GM12872 (cell line): ENCODE data around the gene IRX6.

ENCODE experiments used
- TF ChIP-seq, protein P1 (sequence below): IDR thresholded peaks from 3 replicates; pipeline ENCODE4 v1.5.1; 2011; ENCODE audit warnings: low read depth, mild to moderate bottlenecking, low read length, moderate library complexity; ENCODE audit not compliant: insufficient read depth

IRX6 gene

DNA sequence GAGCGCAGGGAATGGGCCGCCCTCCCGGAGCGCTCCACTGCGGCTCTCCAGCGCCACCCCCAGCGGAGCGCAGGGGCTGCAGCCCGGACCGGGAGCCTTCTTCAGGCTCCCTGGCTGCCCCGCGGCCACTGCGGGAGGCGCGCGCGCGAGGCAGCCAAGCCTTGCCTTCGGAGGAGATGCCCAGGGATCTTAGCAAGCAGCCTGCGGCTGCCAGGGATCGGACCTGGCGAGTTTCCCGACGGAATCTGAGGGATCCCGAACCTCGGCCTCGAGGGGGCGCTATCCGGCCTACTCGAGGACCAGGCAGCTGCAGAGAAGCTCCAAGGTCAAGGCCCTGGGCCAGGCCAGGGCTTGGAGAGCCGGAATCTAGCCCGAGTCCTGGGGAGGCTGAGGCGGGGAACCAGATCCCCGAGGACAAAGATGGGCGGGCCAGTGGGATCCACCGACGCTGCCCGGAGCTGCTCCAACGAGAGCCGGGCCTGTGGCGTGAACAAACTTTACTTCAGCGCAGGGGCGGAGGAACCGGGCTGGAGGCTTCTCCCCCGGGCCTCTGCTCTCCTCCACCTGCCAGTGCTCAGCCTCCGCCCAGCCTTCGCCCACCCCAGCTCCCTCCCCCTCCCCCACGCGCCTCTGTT, at the start of gene IRX6:
Gene IRX6, plus strand, starts transcription at position 567 of the 635 bp plus-strand sequence. CDS start 889 bp downstream, outside the sequence.
- TF ChIP-seq, protein P1, sequence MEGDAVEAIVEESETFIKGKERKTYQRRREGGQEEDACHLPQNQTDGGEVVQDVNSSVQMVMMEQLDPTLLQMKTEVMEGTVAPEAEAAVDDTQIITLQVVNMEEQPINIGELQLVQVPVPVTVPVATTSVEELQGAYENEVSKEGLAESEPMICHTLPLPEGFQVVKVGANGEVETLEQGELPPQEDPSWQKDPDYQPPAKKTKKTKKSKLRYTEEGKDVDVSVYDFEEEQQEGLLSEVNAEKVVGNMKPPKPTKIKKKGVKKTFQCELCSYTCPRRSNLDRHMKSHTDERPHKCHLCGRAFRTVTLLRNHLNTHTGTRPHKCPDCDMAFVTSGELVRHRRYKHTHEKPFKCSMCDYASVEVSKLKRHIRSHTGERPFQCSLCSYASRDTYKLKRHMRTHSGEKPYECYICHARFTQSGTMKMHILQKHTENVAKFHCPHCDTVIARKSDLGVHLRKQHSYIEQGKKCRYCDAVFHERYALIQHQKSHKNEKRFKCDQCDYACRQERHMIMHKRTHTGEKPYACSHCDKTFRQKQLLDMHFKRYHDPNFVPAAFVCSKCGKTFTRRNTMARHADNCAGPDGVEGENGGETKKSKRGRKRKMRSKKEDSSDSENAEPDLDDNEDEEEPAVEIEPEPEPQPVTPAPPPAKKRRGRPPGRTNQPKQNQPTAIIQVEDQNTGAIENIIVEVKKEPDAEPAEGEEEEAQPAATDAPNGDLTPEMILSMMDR, result peak; percentile 77

DNA sequence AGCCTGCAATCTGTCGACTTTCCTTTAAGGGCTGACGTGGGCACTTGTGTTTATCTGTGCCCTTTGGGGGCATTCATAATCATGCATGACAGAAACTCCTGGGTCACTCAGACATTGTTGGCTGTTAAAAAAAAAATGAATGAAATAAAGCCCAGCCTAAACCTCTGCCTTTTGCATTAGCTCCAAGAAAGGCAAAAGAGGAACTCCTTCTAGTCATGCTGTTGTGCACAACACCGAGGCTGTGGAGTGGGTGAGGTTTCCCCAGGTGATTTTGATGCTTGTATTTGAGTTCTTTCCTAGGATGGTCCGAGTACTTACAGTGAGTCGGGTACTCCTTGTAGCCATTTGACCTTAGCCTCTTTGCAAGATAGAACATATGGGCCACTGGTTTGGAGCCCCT, 49.6 kb upstream of the IRX6 start:
- TF ChIP-seq, protein P1, result no peak

DNA sequence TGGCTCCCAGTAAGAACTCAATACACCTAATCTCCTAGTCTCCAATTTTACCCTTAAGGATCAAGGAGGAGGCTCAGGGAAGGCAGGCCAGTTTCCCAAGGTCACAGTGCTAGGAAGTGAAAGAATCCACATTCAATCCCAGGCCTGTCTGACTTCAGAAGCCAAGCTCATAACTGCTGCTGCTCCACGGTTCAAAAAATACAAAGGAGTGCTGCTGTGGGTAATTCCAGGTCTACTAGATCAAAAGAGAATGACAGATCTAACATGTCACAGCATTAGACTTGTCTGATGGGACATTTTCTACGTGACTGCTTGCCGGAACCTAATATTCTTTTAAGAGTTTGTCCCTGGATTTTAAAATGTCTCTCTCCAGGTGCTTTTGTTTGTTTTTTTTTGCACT, 48.8 kb upstream of the IRX6 start:
- TF ChIP-seq, protein P1, result no peak

DNA sequence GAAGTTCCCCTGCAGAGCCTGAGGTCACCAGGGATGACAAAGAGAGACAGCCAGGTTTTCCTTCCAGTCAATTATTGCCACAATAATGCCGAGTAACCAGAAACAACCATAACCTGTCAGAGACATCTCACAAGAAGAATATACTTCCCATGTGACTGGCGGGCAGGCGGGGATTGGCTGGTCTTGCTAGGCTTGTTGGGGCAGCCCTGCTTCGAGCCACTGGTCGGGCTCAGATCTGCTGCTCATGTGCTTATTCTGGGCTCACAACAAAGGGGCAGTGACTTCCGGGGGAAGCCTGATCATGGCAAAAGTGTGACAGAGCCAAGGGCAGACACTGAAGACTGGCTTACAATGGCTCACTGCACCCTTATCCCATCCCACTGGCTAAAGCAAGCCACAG, 48.1 kb upstream of the IRX6 start:
- TF ChIP-seq, protein P1, result no peak

DNA sequence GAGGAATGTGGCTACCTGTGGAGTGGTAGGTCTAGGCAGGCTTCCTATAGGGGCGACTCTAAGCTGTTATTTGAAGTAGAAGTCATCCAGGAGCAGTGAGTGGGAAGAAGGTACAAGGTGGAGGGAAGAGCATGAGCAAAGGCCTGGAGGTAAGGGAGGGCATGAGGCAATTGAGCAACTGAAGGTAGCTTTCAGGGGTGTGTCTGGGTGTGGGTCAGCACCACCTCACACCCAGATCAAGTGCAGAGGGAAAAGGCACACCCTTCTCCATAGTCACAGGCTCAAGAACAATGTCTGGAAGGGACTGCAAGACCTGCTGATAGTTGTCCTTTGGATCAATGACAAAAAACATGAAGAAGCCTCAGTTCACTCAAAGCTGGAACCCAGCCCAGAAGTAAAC, 46.5 kb upstream of the IRX6 start:
- TF ChIP-seq, protein P1, result no peak

DNA sequence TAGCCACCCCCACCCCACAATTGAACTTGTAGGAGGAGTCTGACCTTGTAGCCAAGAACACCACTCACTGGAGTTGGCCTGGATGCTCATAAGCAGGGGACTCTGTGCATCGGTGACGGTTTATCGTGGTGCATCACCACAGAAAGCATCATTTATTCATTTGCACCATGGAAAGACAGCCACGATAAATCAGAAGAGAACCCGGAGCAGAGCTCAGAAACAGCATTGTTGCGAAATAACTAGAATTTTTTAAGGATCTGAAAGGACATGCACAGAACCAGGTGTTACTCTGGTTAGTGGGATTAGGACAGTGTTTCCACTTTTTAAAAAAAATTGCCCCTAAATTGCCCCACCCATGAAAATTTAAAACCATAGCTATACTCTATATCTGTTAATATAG, 44.4 kb upstream of the IRX6 start:
- TF ChIP-seq, protein P1, result no peak

DNA sequence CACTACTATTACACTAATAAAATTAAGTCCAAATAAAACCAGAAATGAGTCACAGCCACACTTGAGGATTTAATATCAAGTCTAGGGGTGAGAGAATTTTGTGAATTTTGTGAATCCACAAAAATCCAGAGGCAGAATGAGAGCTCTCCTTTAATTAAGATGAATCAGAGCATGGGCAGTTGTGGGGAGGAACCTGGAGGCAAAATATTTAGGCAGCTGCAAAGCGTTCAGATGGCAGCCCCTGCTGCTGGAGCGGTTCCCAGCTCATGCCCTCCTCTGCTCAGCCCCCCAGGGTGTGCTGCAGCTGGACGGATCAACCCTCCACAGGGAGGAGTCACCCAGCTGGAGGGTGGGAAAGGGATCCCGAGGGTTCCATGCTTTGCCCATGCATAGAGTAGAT, 43.4 kb upstream of the IRX6 start:
- TF ChIP-seq, protein P1, result no peak
